Spleen (tissue), 11 donors: ENCODE measurements around the gene PCNX2. TPM values are rescaled to one million over a fixed set of nuclear protein-coding genes. Genes with fewer than 3 reads are reported as not detected.

Experiments used
- DNase-seq: peaks from one replicate; pipeline ENCODE4 v3.0.0-alpha.2; 2020
- H3K27ac ChIP-seq, 8 donors: fragments of 200-600 bp; sonication (generic) in 7 of 8; 1 replicate in 4 of 8; 2 replicates in 4 of 8; pipeline versions ENCODE4 v1.5.0 to v1.8.0; 2016 to 2021; ENCODE audit warnings: inconsistent platforms in 4 of 8, mild to moderate bottlenecking in 4 of 8, moderate library complexity in 1 of 8
- H3K27me3 ChIP-seq, 7 donors: fragments of 200-600 bp; sonication (generic) in 6 of 7; replicated peaks in 1 of 7; 1 replicate in 4 of 7; 2 replicates in 3 of 7; pipeline versions ENCODE4 v1.5.0 to v1.8.0; 2016 to 2021; ENCODE audit warnings: inconsistent platforms in 3 of 7, mild to moderate bottlenecking in 1 of 7
- H3K36me3 ChIP-seq, 6 donors: fragments of 200-600 bp; sonication (generic) in 5 of 6; 1 replicate in 4 of 6; 2 replicates in 2 of 6; pipeline versions ENCODE4 v1.5.0 to v1.8.0; 2016 to 2021; ENCODE audit warnings: inconsistent platforms in 2 of 6
- H3K4me1 ChIP-seq, 6 donors: fragments of 200-600 bp; sonication (generic) in 5 of 6; 1 replicate in 3 of 6; 2 replicates in 3 of 6; pipeline versions ENCODE4 v1.5.0 to v1.8.0; 2016 to 2021; ENCODE audit warnings: inconsistent platforms in 3 of 6
- H3K4me3 ChIP-seq, 8 donors: fragments of 200-600 bp; sonication (generic) in 7 of 8; 1 replicate in 4 of 8; 2 replicates in 4 of 8; pipeline versions ENCODE4 v1.5.0 to v1.8.0; 2016 to 2021; ENCODE audit warnings: inconsistent platforms in 4 of 8, mild to moderate bottlenecking in 4 of 8, moderate library complexity in 2 of 8
- H3K9me3 ChIP-seq, 8 donors: fragments of 200-600 bp; sonication (generic) in 7 of 8; 1 replicate in 4 of 8; 2 replicates in 4 of 8; pipeline versions ENCODE4 v1.5.0 to v1.8.0; 2016 to 2021; ENCODE audit warnings: inconsistent platforms in 4 of 8
- CTCF ChIP-seq, 11 experiments: fragments of 200-600 bp in 7 of 11; fragments of 450-650 bp in 4 of 11; sonication (generic) in 4 of 11; IDR thresholded peaks in 8 of 11; conservative IDR thresholded peaks in 3 of 11; 1 replicate in 7 of 11; 2 replicates in 4 of 11; pipeline versions ENCODE4 v1.4.0 to v1.8.0; 2016 to 2021; ENCODE audit warnings: antibody characterized with exemption in 11 of 11, inconsistent platforms in 4 of 11, mild to moderate bottlenecking in 1 of 11
- POLR2A ChIP-seq, 3 donors: fragments of 450-650 bp; IDR thresholded peaks; one replicate each; pipeline ENCODE4 v1.5.1; 2017; ENCODE audit warnings: antibody characterized with exemption in 3 of 3, mild to moderate bottlenecking in 1 of 3
- POLR2AphosphoS5 ChIP-seq, 3 donors: sonication (generic); formaldehyde crosslinking; IDR thresholded peaks; one replicate each; pipeline ENCODE4 v1.5.1; 2017; ENCODE audit warnings: antibody characterized with exemption in 3 of 3
- WGBS, 5 donors: extraction: QIAGEN DNeasy Blood & Tissue Kit in 3 of 5; methylation state at CpG; one replicate each; pipeline versions ENCODE4 v1.1.5 to v1.1.7; 2013 to 2018; 5-methylcytosine and 5-hydroxymethylcytosine counted together
- intact Hi-C: fragments of 100-400 bp; cut with DNase I; formaldehyde crosslinking; loops from one replicate; pipeline ENCODE4 v1.15.0; 2023; ENCODE audit warnings: low total_unique reads
- polyA plus RNA-seq, 3 donors: library from polyadenylated mRNA; stranded (reverse); fragments of 200-250 nt; gene quantifications; one replicate each; pipeline ENCODE4 v1.2.1, GENCODE V29; 2013
- total RNA-seq, 7 donors: library from RNA; depleted of rRNA in 3 of 7; stranded (reverse); fragments of >200 nt in 3 of 7; fragmentation: NEBNext Ultra II Directional in 4 of 7; extraction: Animal tissue kit (Norgen Biotek cat#: 25700) in 4 of 7; gene quantifications; one replicate each; pipeline versions ENCODE4 v1.1.0 to v1.2.1, GENCODE V29; 2016 to 2021
- donor health status: healthy with polysubstance abuse.
- donor health status: DM: no; HTN: no; CAD: no; lungs with moderate emphysema.
- donor health status: DM: no; HTN: no; CAD: no.
- donor health status: Bipolar disorder and iron deficiency.
- donor health status: healthy.
- donor health status: DM: no; HTN: no; CAD: no.
- donor health status: DM: yes; HTN: yes; CAD: no.

PCNX2 gene
- total and polyA plus RNA-seq, 10 donors, result 4.0 to 26.5 (median 15.4) TPM

GRCh38 chr1:233144434-233144833 is 151.1 kb downstream of the PCNX2 start:
- H3K4me1 ChIP-seq, result peaks cover 0 to 7% (median 0%) of the 10 kb centered on the region in 6 donors
- intact Hi-C loops, result no loop called here
- DNase-seq, result no peak
- H3K4me3 ChIP-seq, result no peak overlapping the region
- peaks cover 0 to under 1% (median 0%) of the 10 kb centered on the region in 6 donors for H3K36me3 ChIP-seq
- no peaks in the 10 kb centered on the region for H3K27me3 ChIP-seq
- H3K27ac ChIP-seq, result no peak overlapping the region
- H3K9me3 ChIP-seq, result no peaks in the 10 kb centered on the region
- TF ChIP-seq POLR2A (IDR thresholded peaks at IDR 0.05) (no peak), POLR2AphosphoS5 (IDR thresholded peaks at IDR 0.05) (no peak), CTCF (IDR thresholded peaks at IDR 0.05 in 8 of 11, conservative IDR thresholded peaks at IDR 0.05 in 3 of 11) (no peak)
- WGBS, 5 donors, result 88 to 98% (median 94%) methylated on average over 2 of the region's 2 CpGs

- TF ChIP-seq POLR2A (IDR thresholded peaks at IDR 0.05) (no peak), POLR2AphosphoS5 (IDR thresholded peaks at IDR 0.05) (no peak), CTCF (IDR thresholded peaks at IDR 0.05 in 8 of 11, conservative IDR thresholded peaks at IDR 0.05 in 3 of 11) (no peak)
- H3K9me3 ChIP-seq, result no peaks in the 10 kb centered on the region
- H3K4me1 ChIP-seq, result peaks cover 0 to 7% (median 0%) of the 10 kb centered on the region in 6 donors
- DNase-seq, result no peak
- H3K36me3 ChIP-seq, result peaks cover 0 to 12% (median 0%) of the 10 kb centered on the region in 6 donors
- WGBS, 5 donors, result 85 to 95% (median 93%) methylated on average over 4 of the region's 4 CpGs
- no peak overlapping the region for H3K27ac ChIP-seq
- no peak overlapping the region for H3K4me3 ChIP-seq
- intact Hi-C loops, result no loop called here
- H3K27me3 ChIP-seq, result no peaks in the 10 kb centered on the region
Measured at GRCh38 chr1:233143241-233143640, 152.3 kb downstream of the PCNX2 start.

GRCh38 chr1:233140974-233141373 is 154.6 kb downstream of the PCNX2 start:
- Histone ChIP-seq H3K4me3 (no peak overlapping the region), H3K36me3 (peaks cover 0 to 17% (median 0%) of the 10 kb centered on the region in 6 donors), H3K27ac (peak overlapping the region in 3 of 8 donors; percentile 10 to 47 (median 39)), H3K9me3 (no peaks in the 10 kb centered on the region), H3K4me1 (peaks cover 0 to 7% (median 0%) of the 10 kb centered on the region in 6 donors), H3K27me3 (no peaks in the 10 kb centered on the region)
- intact Hi-C loops, result no loop called here
- no peak for TF ChIP-seq POLR2A (IDR thresholded peaks at IDR 0.05)
- TF ChIP-seq POLR2AphosphoS5 (IDR thresholded peaks at IDR 0.05), result no peak
- TF ChIP-seq CTCF (IDR thresholded peaks at IDR 0.05 in 8 of 11, conservative IDR thresholded peaks at IDR 0.05 in 3 of 11), result no peak
- no peak for DNase-seq

- H3K4me1 ChIP-seq, result peaks cover 0 to 7% (median 0%) of the 10 kb centered on the region in 6 donors
- intact Hi-C loops, result no loop called here
- H3K36me3 ChIP-seq, result peaks cover 0 to 17% (median 0%) of the 10 kb centered on the region in 6 donors
- peak overlapping the region in 3 of 8 donors; percentile 10 to 47 (median 39) for H3K27ac ChIP-seq
- TF ChIP-seq POLR2AphosphoS5 (IDR thresholded peaks at IDR 0.05), result no peak
- no peak for TF ChIP-seq POLR2A (IDR thresholded peaks at IDR 0.05)
- no peak for TF ChIP-seq CTCF (IDR thresholded peaks at IDR 0.05 in 8 of 11, conservative IDR thresholded peaks at IDR 0.05 in 3 of 11)
- H3K27me3 ChIP-seq, result no peaks in the 10 kb centered on the region
- no peak for DNase-seq
- H3K4me3 ChIP-seq, result no peak overlapping the region
- WGBS, 5 donors, result 66 to 84% (median 81%) methylated on average over 5 of the region's 5 CpGs
- H3K9me3 ChIP-seq, result no peaks in the 10 kb centered on the region
Measured at GRCh38 chr1:233140499-233140898, 155.0 kb downstream of the PCNX2 start.
